A673 (cell line): ENCODE results near the gene MRPS2. TPM values are rescaled to one million over a fixed set of nuclear protein-coding genes. Genes with fewer than 3 reads are reported as not detected.
A peak's percentile ranks its signal among the peaks of the same experiment; 100 is the strongest.
"Not testable (repeated sequence)": the region's sequence is repeated elsewhere in the genome, so short reads cannot be mapped to it uniquely, and the experiment has no call there.

Experiments
- Bru-seq: library from RNA; stranded (reverse); fragments of 400-500 nt; gene quantifications from one replicate; lab custom pipeline; 2021; lab: Mats Ljungman, UMichigan
- BruChase-seq, 2 experiments: library from RNA; stranded (reverse); fragments of 400-500 nt; gene quantifications; one replicate each; lab custom pipeline; 2021; lab: Mats Ljungman, UMichigan
- BruUV-seq: library from RNA; stranded (reverse); fragments of 400-500 nt; replicated peaks from 2 replicates; lab custom pipeline; 2021; lab: Mats Ljungman, UMichigan
- CTCF ChIA-PET: fragments of 300-600 bp; sonication (Branson Sonifier 250); formaldehyde crosslinking; loops from one replicate; lab custom pipeline; 2022; ENCODE audit warnings: antibody characterized with exemption; lab: Charles Lee
- POLR2A ChIA-PET: fragments of 300-600 bp; sonication (Branson Sonifier 250); formaldehyde crosslinking; loops from one replicate; lab custom pipeline; 2022; ENCODE audit warnings: antibody characterized with exemption; ENCODE audit not compliant: low non-redundant PET; lab: Charles Lee
- DNase-seq: peaks from one replicate; pipeline ENCODE4 v3.0.0-alpha.2; 2015; ENCODE audit warnings: low spot score
- H3K27ac ChIP-seq: fragments of 200-600 bp; sonication (generic); 2 replicates; pipeline ENCODE4 v1.5.1; 2016; ENCODE audit warnings: mixed run types, low read depth, mild to moderate bottlenecking, mixed read lengths, antibody characterized with exemption, low read length; ENCODE audit not compliant: poor library complexity, severe bottlenecking
- H3K27me3 ChIP-seq: fragments of 200-600 bp; sonication (generic); replicated peaks from 2 replicates; pipeline ENCODE4 v1.6.1; 2017; ENCODE audit warnings: mixed run types, low read depth, mild to moderate bottlenecking, mixed read lengths, antibody characterized with exemption, low read length; ENCODE audit not compliant: insufficient read depth, poor library complexity
- H3K36me3 ChIP-seq: fragments of 200-600 bp; sonication (generic); 2 replicates; pipeline ENCODE4 v1.6.1; 2016; ENCODE audit warnings: mixed run types, mild to moderate bottlenecking, mixed read lengths, antibody characterized with exemption, low read length; ENCODE audit not compliant: insufficient read depth, poor library complexity, severe bottlenecking
- H3K4me1 ChIP-seq: fragments of 200-600 bp; sonication (generic); 2 replicates; pipeline ENCODE4 v1.6.1; 2017; ENCODE audit warnings: mixed run types, mild to moderate bottlenecking, mixed read lengths, antibody characterized with exemption, low read length; ENCODE audit not compliant: insufficient read depth, poor library complexity, severe bottlenecking
- H3K4me3 ChIP-seq: fragments of 200-600 bp; sonication (generic); 2 replicates; pipeline ENCODE4 v1.5.1; 2016; ENCODE audit warnings: low read depth, mixed run types, mild to moderate bottlenecking, mixed read lengths, low read length; ENCODE audit not compliant: poor library complexity, severe bottlenecking
- H3K9me3 ChIP-seq: fragments of 200-600 bp; sonication (generic); 2 replicates; pipeline ENCODE4 v1.6.1; 2016; ENCODE audit warnings: mixed run types, low read depth, mild to moderate bottlenecking, mixed read lengths, antibody characterized with exemption, low read length; ENCODE audit not compliant: poor library complexity, severe bottlenecking
- CTCF ChIP-seq: fragments of 300-800, 200-600 bp; sonication (generic); conservative IDR thresholded peaks from 2 replicates; pipeline ENCODE4 v1.5.1; 2017; ENCODE audit warnings: low read depth, mild to moderate bottlenecking, antibody characterized with exemption, low read length, moderate library complexity, mixed read lengths
- EZH2 ChIP-seq: fragments of 200-600 bp; sonication (generic); IDR thresholded peaks from 2 replicates; pipeline ENCODE4 v1.6.1; 2017; ENCODE audit warnings: borderline replicate concordance, low read depth, mild to moderate bottlenecking, mixed read lengths, antibody characterized with exemption, low read length; ENCODE audit not compliant: poor library complexity, severe bottlenecking
- intact Hi-C: fragments of 100-400 bp; cut with micrococcal nuclease; formaldehyde crosslinking; loops from one replicate; pipeline ENCODE4 v1.10.0; 2022; ENCODE audit not compliant: unreplicated experiment
- long read RNA-seq: library from polyadenylated mRNA; stranded (forward); transcript quantifications from one replicate; pipeline ENCODE4 v2.0.0, GENCODE V29; 2022
- total RNA-seq: library from RNA; stranded (reverse); gene quantifications from 2 replicates; pipeline ENCODE4 v1.2.3, GENCODE V29; 2021

Gene MRPS2
- total RNA-seq (83.2 and 88.8 TPM in 2 replicates), Bru-seq, nascent RNA (percentile 68 among the genes with signal in this experiment), BruChase-seq, experiment 1, labeled RNA remaining after a 2-hour chase (percentile 80 among the genes with signal in this experiment), BruChase-seq, experiment 2, labeled RNA remaining after a 6-hour chase (percentile 88 among the genes with signal in this experiment)
- long read RNA-seq, transcript MRPS2-201 (4 exons, 1,510 nt) = major isoform, 153 of 175 reads
- long read RNA-seq, partial matches to known transcripts = 3 of 175 reads
- long read RNA-seq, other reads (novel, unspliced or antisense) = 12 of 175 reads

DNA sequence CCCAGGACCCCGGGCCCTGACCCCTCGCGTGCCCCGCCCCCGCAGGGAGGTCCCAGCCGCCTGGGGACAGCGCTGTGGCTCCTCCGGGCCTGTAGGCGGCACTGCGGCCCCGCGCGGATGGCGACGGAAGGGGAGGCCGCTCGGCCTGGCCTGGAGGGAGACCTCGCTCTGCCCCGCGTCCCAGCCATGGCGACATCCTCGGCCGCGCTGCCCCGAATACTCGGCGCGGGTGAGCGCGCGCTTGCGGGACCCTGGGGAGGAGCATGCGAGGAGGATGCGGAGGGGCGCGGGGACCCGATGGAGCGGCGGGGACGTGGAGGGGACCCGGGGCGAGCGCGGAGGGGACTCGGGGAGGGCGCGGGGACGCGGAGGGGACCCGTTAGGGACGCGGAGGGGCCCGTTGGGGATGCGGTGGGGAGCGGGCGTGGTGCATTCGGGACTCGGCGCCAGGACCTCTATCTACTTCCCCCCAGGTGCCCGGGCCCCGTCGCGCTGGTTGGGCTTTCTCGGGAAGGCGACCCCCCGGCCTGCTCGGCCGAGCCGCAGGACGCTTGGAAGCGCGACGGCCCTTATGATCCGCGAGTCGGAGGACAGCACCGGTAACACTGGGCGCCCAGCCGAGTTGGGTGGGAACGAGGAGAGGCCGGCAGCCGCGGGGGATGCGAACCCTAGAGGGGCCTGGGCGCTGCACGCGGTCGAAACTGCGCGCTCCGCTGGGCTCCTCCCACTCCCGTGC lies at the start of gene MRPS2:
Gene MRPS2 (plus strand): TSS at position 158 of the 736 bp plus-strand sequence. CDS start 29 bp downstream, at position 187.
- peak within 1 kb of the TSS; percentile 100 for H3K4me3 ChIP-seq
- H3K27me3 ChIP-seq = no peaks in the 10 kb centered on the region
- peak within 1 kb of the TSS; percentile 94 for H3K27ac ChIP-seq
- peaks cover 12% of the 10 kb centered on the region for H3K4me1 ChIP-seq
- intact Hi-C loops = no loop called here
- no peaks in the 10 kb centered on the region for H3K9me3 ChIP-seq
- peak; percentile 93 for DNase-seq
- peaks cover 37% of the 10 kb centered on the region for H3K36me3 ChIP-seq
- BruUV-seq = no TSS peak
- TF ChIP-seq EZH2 = no peak
- TF ChIP-seq CTCF = peak; percentile 88
- ChIA-PET POLR2A (no interaction called here), CTCF (no interaction called here)

DNA sequence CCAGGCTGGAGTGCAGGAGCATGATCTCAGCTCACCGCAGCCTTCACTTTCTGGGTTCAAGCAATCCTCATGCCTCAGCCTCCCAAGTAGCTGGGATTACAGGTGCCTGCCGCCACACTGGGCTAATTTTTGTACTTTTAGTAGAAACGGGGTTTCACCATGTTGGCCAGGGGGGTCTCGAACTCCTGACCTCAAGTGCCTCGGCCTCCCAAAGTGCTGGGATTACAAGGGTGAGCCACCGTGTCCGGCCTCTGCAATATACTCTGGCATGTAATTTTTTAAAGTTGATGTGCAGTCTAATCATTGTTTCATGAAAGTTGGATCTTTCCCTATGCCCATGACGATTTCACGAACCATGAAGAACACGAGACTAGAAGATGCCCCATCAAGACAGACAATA lies 49.5 kb upstream of the MRPS2 start:
- Histone ChIP-seq H3K27me3 (no peaks in the 10 kb centered on the region), H3K9me3 (no peaks in the 10 kb centered on the region), H3K4me1 (no peaks in the 10 kb centered on the region), H3K27ac (no peak overlapping the region), H3K4me3 (no peak overlapping the region), H3K36me3 (no peaks in the 10 kb centered on the region)
- no peak for DNase-seq
- BruUV-seq = no TSS peak
- intact Hi-C loops = no loop called here
- ChIA-PET CTCF (no interaction called here), POLR2A (no interaction called here)
- TF ChIP-seq EZH2 (no peak), CTCF (no peak)

DNA sequence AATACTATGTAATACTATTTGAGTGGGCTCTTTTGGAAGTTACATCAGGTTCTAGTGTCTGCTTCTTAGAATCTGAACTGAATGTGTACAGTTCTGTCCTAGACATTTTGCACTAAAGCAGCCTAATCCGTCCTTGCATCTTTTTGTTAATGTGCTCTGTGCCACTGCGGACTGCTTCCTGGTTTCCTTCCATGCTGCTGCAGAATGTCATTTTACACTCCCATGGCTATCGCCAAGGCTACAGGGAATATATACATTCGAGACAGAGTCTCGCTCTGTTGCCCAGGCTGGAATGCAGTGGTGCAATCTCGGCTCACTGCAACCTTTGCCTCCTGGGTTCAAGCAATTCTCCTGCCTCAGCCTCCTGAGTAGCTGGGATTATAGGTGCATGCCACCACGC lies 48.6 kb upstream of the MRPS2 start:
- H3K4me3 ChIP-seq, intact Hi-C loops, H3K27me3 ChIP-seq, CTCF ChIA-PET, H3K27ac ChIP-seq, BruUV-seq, H3K36me3 ChIP-seq, H3K9me3 ChIP-seq, POLR2A ChIA-PET, DNase-seq, H3K4me1 ChIP-seq: not testable (repeated sequence)
